Glomerular endothelial cell (primary cell): ENCODE data around the gene ADSS1. TPM values are rescaled to one million over a fixed set of nuclear protein-coding genes. Genes with fewer than 3 reads are reported as not detected.

ENCODE experiments used
- DNase-seq: peaks from one replicate; pipeline ENCODE4 v3.0.0-alpha.2; 2011; ENCODE audit warnings: low read depth, low spot score; ENCODE audit errors: extremely low read depth
- total RNA-seq: library from RNA; depleted of rRNA; stranded (reverse); fragments of >200 nt; gene quantifications from 2 replicates; pipeline ENCODE4 v1.2.3, GENCODE V29; 2015

Gene ADSS1
- total RNA-seq, 1 donor from 2014 or later, result 4.7 TPM

- no peak for DNase-seq
Measured at GRCh38 chr14:104697892-104698583, 26.0 kb upstream of the ADSS1 start.

DNA sequence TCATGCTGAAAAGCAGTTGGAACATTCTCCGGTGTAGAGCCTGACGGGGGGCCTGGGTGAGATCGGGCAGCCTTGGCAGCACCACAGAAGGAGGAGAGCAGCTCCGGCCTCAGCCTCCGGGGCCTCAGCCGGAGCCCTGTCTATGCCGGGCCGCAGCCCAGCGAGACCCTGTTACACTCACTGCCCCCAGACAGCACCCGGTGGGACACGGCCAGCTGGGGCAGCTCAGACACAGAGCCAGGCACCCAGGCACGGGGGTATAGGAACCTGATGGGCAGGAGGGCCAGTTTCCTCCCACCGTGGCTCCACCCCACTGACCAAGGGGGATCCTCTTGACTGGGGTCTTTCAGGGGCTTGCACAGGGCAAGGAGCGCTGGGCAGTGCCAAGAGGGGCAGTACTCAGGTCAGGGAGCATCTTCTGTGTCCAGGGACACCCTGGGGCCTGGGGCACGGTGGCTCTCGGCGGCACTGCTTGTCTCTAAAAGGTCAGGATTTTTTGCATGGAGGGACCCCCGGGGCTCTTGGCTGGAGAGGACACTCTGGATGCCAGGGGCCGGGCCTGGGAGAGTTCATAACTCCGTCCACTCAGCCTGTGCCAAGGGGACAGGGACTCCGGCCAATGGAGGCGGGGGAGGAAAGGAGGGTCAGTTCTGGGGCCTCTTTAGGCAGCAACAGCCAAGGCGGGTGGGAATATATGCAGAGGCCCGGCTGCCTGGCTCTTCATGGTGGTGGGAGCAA is 25.2 kb upstream of the ADSS1 start:
- no peak for DNase-seq

DNA sequence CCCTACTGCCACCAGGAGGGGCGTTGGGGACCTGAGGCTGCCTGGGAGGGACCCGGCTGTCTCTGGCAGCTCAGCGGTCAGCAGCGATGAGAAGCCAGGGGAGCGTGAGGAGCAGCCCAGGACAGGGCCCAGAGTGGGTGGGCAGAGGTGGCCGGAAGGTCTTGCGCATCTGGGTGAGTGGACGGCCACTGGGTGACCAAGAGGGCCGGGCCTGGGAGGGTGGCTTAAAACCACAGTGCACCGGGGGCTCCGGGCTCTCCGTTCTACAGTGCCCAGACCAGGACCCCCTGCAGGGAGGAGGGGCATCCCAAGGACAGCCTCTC is 24.6 kb upstream of the ADSS1 start:
- DNase-seq, result no peak

GRCh38 chr14:104700225-104700651 is 23.8 kb upstream of the ADSS1 start:
- no peak for DNase-seq

DNA sequence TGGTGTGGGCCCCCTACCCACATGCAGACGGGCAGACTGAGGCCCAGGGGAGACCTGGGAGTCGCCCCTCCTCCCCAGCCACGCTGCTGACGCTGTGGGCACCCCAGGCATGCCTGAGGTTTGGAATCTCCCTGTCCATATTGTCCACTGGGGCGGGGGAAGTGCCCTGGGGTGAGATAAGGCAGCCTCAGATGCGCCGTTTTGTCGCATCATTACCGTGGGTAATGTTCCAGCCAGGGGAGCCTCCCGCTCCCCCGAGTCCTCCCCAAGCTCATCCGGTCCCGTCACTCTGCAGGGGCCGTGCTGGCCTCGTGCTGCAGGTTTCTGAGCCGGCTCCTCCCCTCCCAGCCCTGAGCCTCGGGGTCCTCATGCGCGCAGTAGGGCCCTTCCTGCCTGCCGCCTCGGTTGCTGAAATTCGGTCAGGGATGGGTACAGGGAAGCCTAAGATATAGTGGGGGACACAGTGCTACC is 23.2 kb upstream of the ADSS1 start:
- no peak for DNase-seq

DNA sequence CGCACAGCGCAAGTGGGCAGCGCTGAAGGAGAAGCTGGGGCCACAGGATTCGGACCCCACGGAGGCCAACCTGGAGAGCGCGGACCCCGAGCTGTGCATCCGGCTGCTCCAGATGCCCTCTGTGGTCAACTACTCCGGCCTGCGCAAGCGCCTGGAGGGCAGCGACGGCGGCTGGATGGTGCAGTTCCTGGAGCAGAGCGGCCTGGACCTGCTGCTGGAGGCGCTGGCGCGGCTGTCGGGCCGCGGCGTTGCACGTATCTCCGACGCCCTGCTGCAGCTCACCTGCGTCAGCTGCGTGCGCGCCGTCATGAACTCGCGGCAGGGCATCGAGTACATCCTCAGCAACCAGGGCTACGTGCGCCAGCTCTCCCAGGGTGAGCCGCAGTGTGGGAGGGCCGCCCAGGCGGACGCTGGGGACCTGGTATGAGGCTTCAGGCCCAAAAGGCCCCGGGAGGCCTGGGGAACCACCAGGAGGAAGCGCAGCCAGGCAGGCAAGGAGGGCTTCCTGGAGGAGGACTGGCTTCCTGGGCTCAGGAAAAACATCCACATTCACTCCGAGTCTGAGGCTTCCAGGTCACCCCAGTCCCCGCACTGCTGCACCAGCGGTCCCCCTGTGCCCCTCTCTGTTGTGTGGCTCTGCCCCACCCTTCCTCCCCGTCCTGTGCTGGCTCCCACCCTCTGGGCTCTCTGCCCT is 22.5 kb upstream of the ADSS1 start:
- no peak for DNase-seq

- DNase-seq, result no peak
Measured at GRCh38 chr14:104702106-104702505, 21.9 kb upstream of the ADSS1 start.

DNA sequence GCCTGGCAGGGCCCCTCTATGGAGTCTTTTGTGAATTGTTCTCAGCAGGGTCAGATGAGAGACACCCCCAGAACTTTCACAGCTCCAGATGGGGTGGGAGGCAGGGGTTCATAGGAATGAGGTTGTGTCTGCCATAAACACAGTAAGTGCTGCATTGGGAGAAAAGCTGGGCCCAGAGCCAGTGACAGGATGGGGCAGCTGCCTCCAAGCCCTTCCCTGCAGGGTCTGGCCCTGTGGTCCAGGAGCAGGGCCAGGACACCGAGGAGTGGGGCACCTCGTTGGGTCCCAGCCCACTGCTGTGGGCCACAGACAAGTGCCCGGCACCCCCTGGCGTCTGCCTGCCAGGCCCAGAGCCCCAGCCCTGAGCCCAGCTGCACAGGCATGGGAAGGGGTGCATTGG is 21.4 kb upstream of the ADSS1 start:
- no peak for DNase-seq

- no peak for DNase-seq
Measured at GRCh38 chr14:104703269-104703668, 20.8 kb upstream of the ADSS1 start.

GRCh38 chr14:104704252-104704651 is 19.8 kb upstream of the ADSS1 start:
- no peak for DNase-seq

DNA sequence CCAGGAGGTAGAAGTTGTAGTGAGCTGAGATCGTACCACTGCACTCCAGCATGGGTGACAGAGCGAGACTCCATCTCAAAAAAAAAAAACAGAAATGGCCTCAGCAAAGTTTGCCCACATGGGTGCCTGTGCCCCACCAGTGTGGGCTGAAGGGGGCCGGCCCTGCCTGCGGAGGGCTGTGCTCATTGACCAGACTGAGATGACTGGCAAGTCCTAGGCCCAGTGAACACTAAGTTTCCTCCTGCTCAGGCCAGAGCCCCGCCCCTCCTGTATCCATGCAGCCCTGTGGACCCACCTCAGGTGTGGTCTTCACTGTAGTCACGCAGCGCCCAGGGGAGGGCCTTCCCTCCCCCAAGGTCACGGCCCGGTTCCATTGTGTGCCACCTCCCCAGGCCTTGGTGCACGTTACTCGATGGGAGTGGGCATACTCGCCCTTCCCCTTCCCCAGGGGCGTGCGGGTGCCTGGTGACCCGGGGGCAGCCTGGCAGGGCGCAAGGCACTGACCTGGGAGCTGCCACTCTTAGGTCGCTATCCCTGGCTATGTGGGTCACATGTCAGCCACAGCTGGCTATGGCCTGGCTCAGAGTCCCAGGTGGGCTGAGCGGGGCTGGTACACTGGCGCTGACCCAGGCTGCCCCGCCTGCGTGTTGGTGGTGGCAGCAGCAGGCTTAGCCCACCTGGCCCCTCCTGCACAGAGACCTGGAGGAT is 18.5 kb upstream of the ADSS1 start:
- no peak for DNase-seq

DNA sequence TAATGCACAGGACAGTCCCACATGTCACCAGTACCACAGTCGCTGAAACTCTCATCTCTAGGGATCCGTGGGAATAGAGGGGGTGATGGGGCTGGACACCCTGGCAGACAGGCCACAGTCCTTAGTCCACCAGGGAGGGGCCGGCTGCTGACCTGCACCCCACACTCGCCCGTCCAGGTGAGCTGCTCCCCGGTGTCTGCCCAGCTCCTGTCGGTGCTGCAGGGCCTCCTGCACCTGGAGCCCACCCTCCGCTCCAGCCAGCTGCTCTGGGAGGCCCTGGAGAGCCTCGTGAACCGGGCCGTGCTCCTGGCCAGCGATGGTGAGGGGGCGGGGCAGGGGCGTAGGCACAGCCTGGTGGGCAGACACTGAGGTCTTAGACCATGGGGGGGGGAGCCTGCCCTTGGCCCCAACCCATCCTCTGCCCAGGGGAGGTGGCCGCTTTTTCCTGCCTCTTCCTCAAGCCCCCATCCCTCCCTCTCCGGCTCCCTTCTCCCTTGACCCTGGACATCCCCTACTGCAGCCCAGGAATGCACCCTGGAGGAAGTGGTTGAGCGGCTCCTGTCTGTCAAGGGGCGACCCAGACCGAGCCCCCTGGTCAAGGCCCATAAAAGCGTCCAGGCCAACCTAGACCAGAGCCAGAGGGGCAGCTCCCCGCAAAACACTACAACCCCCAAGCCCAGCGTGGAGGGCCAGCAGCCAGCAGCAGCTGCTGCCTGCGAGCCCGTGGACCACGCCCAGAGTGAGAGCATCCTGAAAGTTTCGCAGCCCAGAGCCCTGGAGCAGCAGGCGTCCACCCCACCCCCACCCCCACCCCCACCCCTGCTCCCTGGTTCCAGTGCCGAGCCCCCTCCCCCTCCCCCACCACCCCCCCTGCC is 17.1 kb upstream of the ADSS1 start:
- DNase-seq, result no peak

GRCh38 chr14:104707608-104708595 is 16.1 kb upstream of the ADSS1 start:
- DNase-seq, result no peak

- peak; percentile 5 for DNase-seq
Measured at GRCh38 chr14:104708606-104709268, 15.3 kb upstream of the ADSS1 start.

GRCh38 chr14:104709387-104710039 is 14.5 kb upstream of the ADSS1 start:
- no peak for DNase-seq

DNA sequence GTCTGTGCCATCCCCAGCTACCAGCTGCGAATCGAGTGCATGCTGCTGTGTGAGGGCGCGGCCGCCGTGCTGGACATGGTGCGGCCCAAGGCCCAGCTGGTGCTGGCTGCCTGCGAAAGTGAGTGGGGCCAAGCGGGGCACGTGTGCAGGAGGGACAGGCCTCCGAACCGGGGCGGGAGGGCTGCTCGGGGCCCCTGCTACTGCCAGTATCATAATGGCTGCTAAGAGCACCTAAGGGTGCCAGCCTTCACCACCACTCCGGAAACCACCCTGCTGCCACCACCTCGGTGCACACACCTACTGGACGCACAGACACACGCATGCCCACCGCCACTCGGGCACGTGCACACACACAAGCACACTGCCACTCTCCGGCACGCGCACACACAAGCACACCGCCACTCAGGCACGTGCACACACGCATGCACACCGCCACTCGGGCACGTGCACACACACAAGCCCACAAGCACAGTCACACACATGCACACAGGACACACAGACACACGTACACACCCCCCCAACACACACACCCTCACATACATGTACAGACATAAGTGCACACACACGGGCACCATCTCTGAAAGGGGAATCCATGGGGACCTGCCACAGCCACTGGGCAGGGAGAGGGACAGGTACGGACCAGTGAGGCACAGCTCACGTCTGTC is 13.8 kb upstream of the ADSS1 start:
- DNase-seq, result no peak
